IPS-20b (cell line): ENCODE measurements around the gene CXCL12.

Experiments used
- H3K27ac ChIP-seq: one replicate; pipeline ENCODE4 v1.5.1; 2013; ENCODE audit warnings: low read length
- H3K27me3 ChIP-seq: 2 replicates; pipeline ENCODE4 v1.6.1; 2013; ENCODE audit warnings: mild to moderate bottlenecking, low read length, inconsistent platforms; ENCODE audit not compliant: insufficient read depth
- H3K36me3 ChIP-seq: 2 replicates; pipeline ENCODE4 v1.6.1; 2013; ENCODE audit warnings: low read depth, mild to moderate bottlenecking, inconsistent platforms, low read length, moderate library complexity; ENCODE audit not compliant: insufficient read depth
- H3K4me1 ChIP-seq: 2 replicates; pipeline ENCODE4 v1.6.1; 2013; ENCODE audit warnings: mild to moderate bottlenecking, control low read depth, inconsistent platforms, low read length, moderate library complexity; ENCODE audit not compliant: insufficient read depth
- H3K4me3 ChIP-seq: 2 replicates; pipeline ENCODE4 v1.5.1; 2013; ENCODE audit warnings: mild to moderate bottlenecking, low read length, inconsistent platforms
- H3K9ac ChIP-seq: 2 replicates; pipeline ENCODE4 v1.6.1; 2013; ENCODE audit warnings: low read depth, mild to moderate bottlenecking, inconsistent platforms, low read length, moderate library complexity
- H3K9me3 ChIP-seq: 2 replicates; pipeline ENCODE4 v1.6.1; 2013; ENCODE audit warnings: mild to moderate bottlenecking, low read depth, low read length, inconsistent platforms; ENCODE audit not compliant: insufficient read depth

CXCL12 gene

DNA sequence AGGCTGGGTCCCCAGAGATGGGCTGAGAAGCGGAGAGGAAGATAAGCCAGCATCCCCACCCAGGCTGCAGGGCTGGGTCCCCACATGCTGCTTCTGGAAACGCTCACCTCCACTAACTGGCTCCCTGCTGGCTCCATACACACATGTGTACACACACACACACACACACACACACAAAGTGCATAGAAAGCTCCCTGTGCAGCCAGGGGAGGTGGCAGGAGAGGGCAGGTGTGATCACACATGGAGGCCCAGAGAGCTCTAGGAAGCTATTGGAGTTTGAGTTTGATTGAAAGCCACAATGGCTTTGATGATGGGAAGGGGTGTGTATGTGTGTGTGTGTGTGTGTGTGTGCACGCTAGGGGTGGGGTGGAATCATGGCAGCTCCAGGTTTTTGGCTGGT, 29.3 kb downstream of the CXCL12 start:
- Histone ChIP-seq H3K4me1 (peaks cover 8% of the 10 kb centered on the region; the same call in 1 of the 2 replicates), H3K9me3 (no peaks in the 10 kb centered on the region), H3K4me3 (no peak overlapping the region), H3K27ac (no peak overlapping the region), H3K27me3 (no peaks in the 10 kb centered on the region; the same call in 1 of the 2 replicates), H3K36me3 (no peaks in the 10 kb centered on the region), H3K9ac (no peak overlapping the region)

DNA sequence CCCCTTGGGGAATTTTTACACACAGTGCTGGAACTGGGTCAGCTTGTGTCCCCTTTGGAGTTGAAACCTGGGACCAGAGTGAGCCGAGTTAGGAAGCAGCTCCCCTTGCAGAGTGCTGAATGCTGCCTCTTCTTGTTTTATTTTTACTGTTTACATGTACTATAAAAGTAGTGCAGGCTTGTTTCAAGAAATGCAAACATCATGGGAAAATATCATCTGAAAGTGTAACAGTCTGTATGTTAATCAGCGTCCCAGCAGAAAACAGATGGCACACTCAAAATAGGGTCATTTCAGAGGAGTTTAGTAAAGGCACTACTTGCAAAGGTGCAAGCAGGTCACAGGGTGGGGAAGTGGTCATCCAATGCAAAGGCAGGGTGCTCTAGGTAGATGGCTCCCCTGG, 30.1 kb downstream of the CXCL12 start:
- no peak overlapping the region for H3K9ac ChIP-seq
- H3K4me1 ChIP-seq = peaks cover 8% of the 10 kb centered on the region; the same call in 1 of the 2 replicates
- H3K27me3 ChIP-seq = no peaks in the 10 kb centered on the region; the same call in 1 of the 2 replicates
- no peaks in the 10 kb centered on the region for H3K9me3 ChIP-seq
- no peak overlapping the region for H3K27ac ChIP-seq
- no peaks in the 10 kb centered on the region for H3K36me3 ChIP-seq
- no peak overlapping the region for H3K4me3 ChIP-seq

DNA sequence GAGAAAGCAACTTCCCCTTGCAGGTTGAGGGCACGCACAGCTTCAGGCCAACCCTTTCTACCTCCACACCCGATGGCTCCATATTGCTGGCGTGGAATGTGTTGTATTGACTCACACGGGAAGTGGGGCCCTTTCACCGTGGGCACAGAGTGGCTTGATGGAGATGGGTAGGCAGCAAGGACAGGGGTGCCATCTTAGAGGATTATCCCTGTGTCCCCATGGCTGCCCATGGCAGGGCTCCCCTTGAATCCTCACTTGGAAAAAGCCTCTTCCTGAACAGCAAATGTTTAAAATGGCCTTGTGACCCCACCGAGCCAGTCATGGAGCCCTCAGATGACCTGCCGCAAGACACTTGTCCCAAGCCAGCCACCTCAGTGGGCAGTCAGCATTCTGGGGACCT, 31.2 kb downstream of the CXCL12 start:
- H3K27me3 ChIP-seq = no peaks in the 10 kb centered on the region; the same call in 1 of the 2 replicates
- H3K4me3 ChIP-seq = no peak overlapping the region
- no peak overlapping the region for H3K27ac ChIP-seq
- H3K36me3 ChIP-seq = no peaks in the 10 kb centered on the region
- H3K9me3 ChIP-seq = no peaks in the 10 kb centered on the region
- H3K9ac ChIP-seq = no peak overlapping the region
- peaks cover 8% of the 10 kb centered on the region; the same call in 1 of the 2 replicates for H3K4me1 ChIP-seq

DNA sequence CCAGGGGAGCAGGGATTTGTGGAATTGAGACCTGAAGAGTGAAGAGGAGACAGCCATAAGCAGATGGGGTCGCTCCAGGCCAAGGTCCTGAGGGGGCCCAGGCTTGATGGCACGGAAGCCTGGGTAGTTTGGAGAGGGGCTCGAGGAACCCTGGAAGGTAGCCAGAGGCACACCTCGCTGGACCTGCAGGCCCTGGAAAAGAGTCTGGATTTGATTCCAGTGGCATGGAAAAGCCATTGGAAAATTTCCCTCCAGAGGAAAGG, 31.8 kb downstream of the CXCL12 start:
- no peak overlapping the region for H3K4me3 ChIP-seq
- H3K4me1 ChIP-seq = peaks cover 8% of the 10 kb centered on the region; the same call in 1 of the 2 replicates
- no peak overlapping the region for H3K27ac ChIP-seq
- no peaks in the 10 kb centered on the region; the same call in 1 of the 2 replicates for H3K27me3 ChIP-seq
- no peaks in the 10 kb centered on the region for H3K36me3 ChIP-seq
- H3K9me3 ChIP-seq = no peaks in the 10 kb centered on the region
- no peak overlapping the region for H3K9ac ChIP-seq

DNA sequence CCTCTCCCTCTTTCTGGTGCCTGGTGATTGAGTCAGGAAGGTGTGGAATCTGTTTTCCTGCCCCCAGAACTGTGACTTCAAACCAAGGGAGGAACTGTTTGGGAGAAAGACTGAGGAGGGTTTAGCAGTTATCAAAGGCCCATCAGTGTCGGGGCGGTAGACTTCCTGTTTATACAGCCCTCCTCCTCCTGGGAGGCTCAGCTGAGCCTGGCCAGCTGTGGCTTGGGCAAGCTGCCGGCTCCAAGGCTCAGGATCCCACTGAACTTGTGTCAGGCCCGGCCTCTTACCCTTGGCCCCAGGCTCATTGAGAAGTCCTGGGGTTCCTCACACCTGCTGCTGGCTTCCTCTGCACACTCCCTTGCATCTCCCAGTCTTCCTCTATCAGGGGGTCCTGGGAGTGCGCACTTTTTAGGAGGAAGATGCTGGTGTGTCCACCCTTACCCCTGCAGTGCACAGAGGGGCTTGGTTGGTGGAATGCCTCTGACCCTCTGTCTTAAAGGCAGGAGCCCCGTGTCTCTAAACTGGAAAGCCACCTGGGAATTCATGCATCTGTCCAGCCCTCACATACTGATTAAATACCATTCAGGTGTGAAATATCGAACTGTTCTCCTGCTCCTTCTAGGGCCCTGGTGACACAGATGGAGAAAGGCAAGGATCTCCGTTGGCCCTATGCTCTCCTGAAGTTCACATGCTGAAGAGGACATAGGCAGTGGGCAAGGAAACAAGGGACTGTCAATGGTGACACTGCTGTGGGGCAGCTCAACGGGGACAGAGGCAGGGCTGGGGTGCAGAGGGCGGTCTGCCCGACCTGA, 32.4 kb downstream of the CXCL12 start:
- H3K36me3 ChIP-seq = no peaks in the 10 kb centered on the region
- peaks cover 8% of the 10 kb centered on the region; the same call in 1 of the 2 replicates for H3K4me1 ChIP-seq
- no peak overlapping the region for H3K9ac ChIP-seq
- no peak overlapping the region for H3K27ac ChIP-seq
- H3K9me3 ChIP-seq = no peaks in the 10 kb centered on the region
- no peaks in the 10 kb centered on the region; the same call in 1 of the 2 replicates for H3K27me3 ChIP-seq
- H3K4me3 ChIP-seq = no peak overlapping the region

DNA sequence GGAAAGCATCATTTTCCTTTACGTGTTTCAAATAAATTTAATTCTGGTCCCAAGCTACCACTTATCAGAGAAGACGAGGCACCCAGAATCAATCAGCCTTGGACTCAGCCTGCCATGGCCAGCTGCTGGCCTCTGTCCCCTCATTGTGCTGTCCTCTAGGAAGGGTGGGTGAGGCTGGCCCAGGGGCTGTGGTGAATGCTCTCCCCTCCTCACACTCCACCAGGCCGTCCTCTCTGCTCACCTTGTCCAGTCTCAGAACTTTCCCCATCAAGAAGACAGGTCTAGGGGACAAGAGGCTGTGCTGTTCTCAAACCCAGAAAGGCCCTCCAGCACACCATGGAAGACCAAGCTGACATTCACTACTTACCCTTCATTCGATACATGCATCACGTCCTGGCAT, 36.4 kb downstream of the CXCL12 start:
- no peak overlapping the region for H3K9ac ChIP-seq
- no peaks in the 10 kb centered on the region for H3K9me3 ChIP-seq
- no peak overlapping the region for H3K4me3 ChIP-seq
- H3K36me3 ChIP-seq = no peaks in the 10 kb centered on the region
- H3K27ac ChIP-seq = no peak overlapping the region
- no peaks in the 10 kb centered on the region for H3K27me3 ChIP-seq
- peaks cover 7% of the 10 kb centered on the region; the same call in 1 of the 2 replicates for H3K4me1 ChIP-seq

DNA sequence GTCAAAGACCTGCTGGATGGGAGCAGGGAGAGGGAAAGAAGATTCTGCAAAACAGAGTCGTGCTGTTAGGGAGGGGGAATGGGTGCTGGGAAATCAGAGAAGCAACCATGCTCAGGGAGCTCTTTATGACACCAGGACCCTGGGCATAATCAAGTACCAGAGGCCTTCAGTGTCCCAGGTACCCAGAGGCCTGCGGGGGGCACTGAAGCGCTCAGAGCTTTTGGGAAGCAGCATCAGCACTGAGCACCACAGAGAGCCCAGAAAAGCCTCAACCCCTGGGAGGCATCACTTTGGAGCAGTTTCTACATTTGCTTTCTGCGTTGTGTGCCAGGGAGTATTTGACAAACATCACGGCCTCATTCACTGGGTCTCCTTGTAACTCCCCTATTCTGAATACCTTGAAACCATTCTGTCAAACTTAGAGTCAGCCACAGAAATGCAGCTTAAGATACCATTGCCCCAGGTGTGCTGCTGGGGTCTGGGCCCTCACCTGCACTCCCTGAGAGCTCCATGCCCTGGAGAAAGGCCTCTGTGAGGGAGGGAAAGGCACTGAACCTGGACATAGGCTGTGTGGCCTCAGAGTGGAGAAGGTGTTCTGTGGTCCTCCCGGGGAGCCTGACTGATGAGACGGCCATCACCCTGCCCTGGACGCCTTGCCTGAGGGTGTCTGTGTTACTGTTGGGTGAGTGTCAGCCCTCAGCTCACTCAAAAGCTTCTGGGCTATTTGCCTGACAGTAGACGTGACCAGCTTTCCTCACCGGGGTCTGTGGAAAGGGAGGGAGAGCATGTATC, 37.1 kb downstream of the CXCL12 start:
- no peak overlapping the region for H3K9ac ChIP-seq
- H3K36me3 ChIP-seq = no peaks in the 10 kb centered on the region
- H3K27ac ChIP-seq = no peak overlapping the region
- no peak overlapping the region for H3K4me3 ChIP-seq
- H3K4me1 ChIP-seq = peaks cover 7% of the 10 kb centered on the region; the same call in 1 of the 2 replicates
- H3K27me3 ChIP-seq = no peaks in the 10 kb centered on the region
- H3K9me3 ChIP-seq = no peaks in the 10 kb centered on the region

DNA sequence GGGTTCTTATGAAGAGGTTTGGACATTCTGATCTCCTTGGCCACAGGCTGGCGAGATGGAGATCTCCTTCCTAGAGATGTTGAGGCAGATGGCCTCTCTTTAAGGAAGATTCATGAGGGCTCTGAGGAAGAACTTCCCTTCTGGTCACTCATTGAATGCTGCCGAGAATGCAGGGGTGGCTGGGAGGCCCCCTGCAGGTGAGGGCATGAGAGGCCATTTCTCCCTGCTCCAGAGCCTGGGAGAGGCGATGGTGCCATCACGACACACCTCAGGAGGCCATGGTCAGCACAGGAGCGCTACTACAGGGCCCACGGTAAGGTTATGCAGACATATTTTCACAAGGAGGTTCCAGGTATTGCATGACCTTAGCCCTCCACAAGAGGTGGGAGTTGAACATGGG, 40.2 kb downstream of the CXCL12 start:
- no peaks in the 10 kb centered on the region for H3K36me3 ChIP-seq
- no peaks in the 10 kb centered on the region for H3K9me3 ChIP-seq
- H3K27me3 ChIP-seq = no peaks in the 10 kb centered on the region
- H3K27ac ChIP-seq = no peak overlapping the region
- peaks cover 11% of the 10 kb centered on the region for H3K4me1 ChIP-seq
- H3K4me3 ChIP-seq = no peak overlapping the region
- no peak overlapping the region for H3K9ac ChIP-seq

DNA sequence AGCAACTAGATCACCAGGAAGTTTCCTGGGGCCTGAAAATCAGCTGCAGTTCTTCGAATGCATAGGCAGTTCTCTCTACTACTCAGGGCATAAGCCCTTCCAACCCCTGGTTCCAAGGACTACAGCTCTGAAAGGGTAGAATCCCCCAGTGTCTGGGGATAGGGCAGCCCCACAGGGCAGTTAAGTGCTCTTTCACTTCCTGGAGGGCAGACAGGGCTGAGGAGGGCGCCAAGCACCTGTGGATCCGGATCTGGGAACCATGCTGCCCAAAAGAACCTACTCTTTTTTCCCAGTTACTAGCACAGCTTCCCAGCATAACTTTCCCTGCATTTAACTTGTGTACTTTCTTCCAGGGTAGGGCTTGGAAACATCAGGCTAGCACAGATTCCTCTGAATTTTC, 41.1 kb downstream of the CXCL12 start:
- no peaks in the 10 kb centered on the region for H3K9me3 ChIP-seq
- no peak overlapping the region for H3K27ac ChIP-seq
- no peaks in the 10 kb centered on the region for H3K27me3 ChIP-seq
- no peak overlapping the region for H3K9ac ChIP-seq
- no peak overlapping the region for H3K4me3 ChIP-seq
- H3K4me1 ChIP-seq = peaks cover 11% of the 10 kb centered on the region
- H3K36me3 ChIP-seq = no peaks in the 10 kb centered on the region

DNA sequence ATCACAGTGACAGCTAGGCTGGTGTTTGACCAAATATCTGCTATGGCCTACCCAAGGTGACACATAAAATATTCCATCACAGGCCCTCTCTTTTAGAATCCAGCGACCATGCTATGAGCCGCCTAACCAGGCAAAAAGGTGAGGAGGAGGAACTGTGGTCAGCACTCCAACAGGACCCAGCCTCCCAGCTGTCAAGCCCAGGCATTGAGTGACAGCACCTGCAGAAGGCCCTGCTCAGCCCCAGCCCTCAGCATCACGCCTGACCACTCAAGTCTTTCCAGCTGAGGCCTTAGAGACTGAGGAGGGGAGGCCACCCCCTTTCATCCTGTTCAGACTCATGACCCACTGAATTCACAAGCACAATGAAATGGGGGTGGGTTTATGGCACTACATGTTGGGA, 43.0 kb downstream of the CXCL12 start:
- no peak overlapping the region for H3K4me3 ChIP-seq
- H3K36me3 ChIP-seq = no peaks in the 10 kb centered on the region
- no peak overlapping the region for H3K27ac ChIP-seq
- peaks cover 11% of the 10 kb centered on the region for H3K4me1 ChIP-seq
- no peak overlapping the region for H3K9ac ChIP-seq
- no peaks in the 10 kb centered on the region for H3K27me3 ChIP-seq
- no peaks in the 10 kb centered on the region for H3K9me3 ChIP-seq

DNA sequence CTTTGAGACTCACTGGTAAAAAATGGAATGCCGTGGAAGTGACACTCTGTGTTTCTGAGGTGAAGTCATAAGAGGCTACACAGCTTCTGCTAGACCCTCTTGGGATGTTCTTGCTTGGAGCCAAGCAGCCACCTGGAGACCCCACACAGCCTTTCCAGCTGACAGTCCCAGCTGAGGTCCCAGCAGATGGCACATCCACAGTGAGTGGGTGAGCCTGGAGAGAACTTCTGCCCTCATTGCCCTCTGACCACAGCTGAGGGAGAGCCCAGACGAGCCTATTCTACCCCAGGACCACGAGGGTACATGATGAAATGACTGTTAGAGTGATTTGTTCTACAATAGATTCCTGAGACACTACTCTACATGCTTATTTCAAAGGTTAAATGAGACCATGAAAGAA, 44.3 kb downstream of the CXCL12 start:
- Histone ChIP-seq H3K27ac (no peak overlapping the region), H3K4me1 (peaks cover 11% of the 10 kb centered on the region), H3K9me3 (no peaks in the 10 kb centered on the region), H3K36me3 (no peaks in the 10 kb centered on the region), H3K4me3 (no peak overlapping the region), H3K27me3 (no peaks in the 10 kb centered on the region), H3K9ac (no peak overlapping the region)

DNA sequence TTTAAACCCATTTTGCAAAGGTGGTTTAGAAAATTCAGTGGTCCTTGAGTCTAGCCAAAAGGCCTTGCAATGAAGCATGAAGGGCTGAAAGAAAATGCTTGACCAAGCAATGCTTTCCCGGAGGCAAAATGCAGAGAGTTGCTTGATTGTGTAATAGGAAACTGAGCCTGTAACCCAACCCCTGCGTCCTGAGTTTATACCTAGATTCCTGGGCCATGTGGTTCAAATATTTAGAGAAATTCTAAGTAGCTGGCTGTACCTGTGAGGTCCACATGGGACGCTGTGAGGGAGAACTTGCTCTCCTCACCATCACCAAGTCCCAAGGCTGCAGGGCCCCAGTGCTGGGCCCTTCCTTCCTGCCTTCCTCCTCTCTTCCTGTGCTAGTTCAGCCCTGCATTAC, 45.7 kb downstream of the CXCL12 start:
- peaks cover 13% of the 10 kb centered on the region for H3K4me1 ChIP-seq
- no peak overlapping the region for H3K27ac ChIP-seq

More for the DNA sequence above, 45.7 kb downstream of the CXCL12 start:
- Histone ChIP-seq H3K4me3 (no peak overlapping the region), H3K27me3 (no peaks in the 10 kb centered on the region), H3K9me3 (no peaks in the 10 kb centered on the region), H3K9ac (no peak overlapping the region), H3K36me3 (no peaks in the 10 kb centered on the region)
